Neuronal stem cell (in vitro differentiated cells): Measurements from ENCODE around the gene ST6GAL1.
"Not testable (repeated sequence)": the region's sequence is repeated elsewhere in the genome, so short reads cannot be mapped to it uniquely, and the experiment has no call there.

Experiments used
- DNase-seq: peaks from one replicate; pipeline ENCODE4 v3.0.0-alpha.2; 2013; ENCODE audit warnings: low spot score
- H2AFZ ChIP-seq: one replicate; pipeline ENCODE4 v1.6.1; 2013; ENCODE audit warnings: mild to moderate bottlenecking, low read length, inconsistent platforms
- H2AK5ac ChIP-seq: 2 replicates; pipeline ENCODE4 v1.6.1; 2013; ENCODE audit warnings: low read depth, mild to moderate bottlenecking, inconsistent platforms, low read length, moderate library complexity, mixed read lengths
- H2BK120ac ChIP-seq: 2 replicates; pipeline ENCODE4 v1.6.1; 2013; ENCODE audit warnings: low read depth, mild to moderate bottlenecking, inconsistent platforms, low read length, moderate library complexity, mixed read lengths
- H2BK12ac ChIP-seq: one replicate; pipeline ENCODE4 v1.6.1; 2013; ENCODE audit warnings: low read length, inconsistent platforms
- H2BK15ac ChIP-seq: 2 replicates; pipeline ENCODE4 v1.6.1; 2013; ENCODE audit warnings: mild to moderate bottlenecking, low read length, inconsistent platforms, mixed read lengths
- H2BK5ac ChIP-seq: one replicate; pipeline ENCODE4 v1.6.1; 2013; ENCODE audit warnings: inconsistent platforms, mild to moderate bottlenecking, low read length, moderate library complexity
- H3K14ac ChIP-seq: one replicate; pipeline ENCODE4 v1.6.1; 2013; ENCODE audit warnings: low read length, inconsistent platforms
- H3K18ac ChIP-seq: 2 replicates; pipeline ENCODE4 v1.6.1; 2013; ENCODE audit warnings: low read length, inconsistent platforms
- H3K23ac ChIP-seq: 2 replicates; pipeline ENCODE4 v1.6.1; 2013; ENCODE audit warnings: low read depth, mild to moderate bottlenecking, mixed read lengths, low read length, inconsistent platforms; ENCODE audit not compliant: poor library complexity
- H3K27ac ChIP-seq: replicated peaks from 3 replicates; pipeline ENCODE4 v1.5.1; 2013; ENCODE audit warnings: low read length, inconsistent platforms
- H3K27me3 ChIP-seq, 3 experiments: 2 replicates each; pipeline ENCODE4 v1.6.1; 2013; ENCODE audit warnings: low read length in 3 of 3, mild to moderate bottlenecking in 2 of 3, inconsistent platforms in 1 of 3, low read depth in 1 of 3, mixed read lengths in 1 of 3, moderate library complexity in 1 of 3; ENCODE audit not compliant: control insufficient read depth in 3 of 3, insufficient read depth in 3 of 3
- H3K36me3 ChIP-seq, 2 donors: replicated peaks in 1 of 2; 2 replicates each; pipeline ENCODE4 v1.6.1; 2013; ENCODE audit warnings: low read length in 2 of 2; ENCODE audit not compliant: control insufficient read depth in 2 of 2, insufficient read depth in 2 of 2
- H3K4ac ChIP-seq: 2 replicates; pipeline ENCODE4 v1.6.1; 2013; ENCODE audit warnings: inconsistent platforms, mild to moderate bottlenecking, low read length, moderate library complexity
- H3K4me1 ChIP-seq, 2 donors: 1 replicate in 1 of 2; 2 replicates in 1 of 2; pipeline ENCODE4 v1.6.1; 2013; ENCODE audit warnings: low read length in 2 of 2, low read depth in 1 of 2; ENCODE audit not compliant: control insufficient read depth in 2 of 2, insufficient read depth in 1 of 2
- H3K4me2 ChIP-seq: one replicate; pipeline ENCODE4 v1.6.1; 2013; ENCODE audit warnings: mild to moderate bottlenecking, low read length, inconsistent platforms; ENCODE audit not compliant: insufficient read depth, poor library complexity, severe bottlenecking
- H3K4me3 ChIP-seq, 2 donors: 2 replicates each; pipeline ENCODE4 v1.5.1; 2013; ENCODE audit warnings: low read length in 2 of 2, mild to moderate bottlenecking in 2 of 2, inconsistent platforms in 1 of 2, moderate library complexity in 1 of 2
- H3K79me1 ChIP-seq: one replicate; pipeline ENCODE4 v1.6.1; 2013; ENCODE audit warnings: low read depth, mild to moderate bottlenecking, inconsistent platforms, low read length, moderate library complexity
- H3K9ac ChIP-seq: one replicate; pipeline ENCODE4 v1.6.1; 2013; ENCODE audit warnings: mild to moderate bottlenecking, low read depth, low read length, inconsistent platforms; ENCODE audit not compliant: poor library complexity
- H3K9me3 ChIP-seq, 2 donors: replicated peaks in 1 of 2; 2 replicates each; pipeline versions ENCODE3 to v1.6.1; 2013; ENCODE audit warnings: low read length in 2 of 2, mild to moderate bottlenecking in 2 of 2, inconsistent platforms in 1 of 2, low read depth in 1 of 2, mixed read lengths in 1 of 2, moderate library complexity in 1 of 2; ENCODE audit not compliant: control insufficient read depth in 2 of 2, insufficient read depth in 1 of 2
- H4K8ac ChIP-seq: one replicate; pipeline ENCODE4 v1.6.1; 2013; ENCODE audit warnings: low read depth, mild to moderate bottlenecking, inconsistent platforms, low read length, moderate library complexity
- H4K91ac ChIP-seq: one replicate; pipeline ENCODE4 v1.6.1; 2013; ENCODE audit warnings: low read length, low read depth, mild to moderate bottlenecking, inconsistent platforms; ENCODE audit not compliant: poor library complexity
- WGBS, 2 donors: extraction: QIAGEN DNeasy Blood & Tissue Kit; methylation state at CpG; one replicate each; pipeline ENCODE4 v1.1.7; 2013; ENCODE audit warnings: missing lambda C conversion rate in 2 of 2, mixed read lengths in 1 of 2; ENCODE audit not compliant: insufficient read length in 2 of 2, insufficient replicate concordance in 1 of 2; ENCODE audit errors: extremely low coverage in 2 of 2; 5-methylcytosine and 5-hydroxymethylcytosine counted together

ST6GAL1 gene

DNA sequence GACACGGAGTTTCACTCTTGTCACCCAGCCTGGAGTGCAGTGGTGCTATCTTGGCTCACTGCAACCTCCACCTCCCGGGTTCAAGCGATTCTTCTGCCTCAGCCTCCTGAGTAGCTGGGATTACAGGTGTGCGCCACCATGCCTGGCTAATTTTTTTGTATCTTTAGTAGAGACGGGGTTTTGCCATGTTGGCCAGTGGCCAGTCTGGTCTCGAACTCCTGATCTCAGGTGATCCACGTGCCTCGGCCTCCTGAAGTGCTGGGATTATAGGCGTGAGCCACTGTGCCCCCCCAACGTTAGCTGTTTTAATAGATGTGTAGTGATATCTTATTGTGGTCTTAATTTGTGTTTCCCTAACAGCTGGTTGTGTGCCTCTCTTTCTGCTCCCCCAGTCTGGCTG lies 40.8 kb downstream of the ST6GAL1 start:
- not testable (repeated sequence) for DNase-seq, H3K4me3 ChIP-seq, H3K18ac ChIP-seq, H4K8ac ChIP-seq, H3K14ac ChIP-seq, H3K4ac ChIP-seq, H3K36me3 ChIP-seq, H4K91ac ChIP-seq, H2BK120ac ChIP-seq, H3K9ac ChIP-seq, H2BK15ac ChIP-seq, H3K79me1 ChIP-seq, H3K4me1 ChIP-seq, H2AFZ ChIP-seq, H3K23ac ChIP-seq, H2BK12ac ChIP-seq, H2AK5ac ChIP-seq, H3K27me3 ChIP-seq, H2BK5ac ChIP-seq, H3K27ac ChIP-seq, H3K4me2 ChIP-seq, H3K9me3 ChIP-seq
- WGBS, 2 donors = no CpG with 5 or more reads among the region's 10 CpGs

DNA sequence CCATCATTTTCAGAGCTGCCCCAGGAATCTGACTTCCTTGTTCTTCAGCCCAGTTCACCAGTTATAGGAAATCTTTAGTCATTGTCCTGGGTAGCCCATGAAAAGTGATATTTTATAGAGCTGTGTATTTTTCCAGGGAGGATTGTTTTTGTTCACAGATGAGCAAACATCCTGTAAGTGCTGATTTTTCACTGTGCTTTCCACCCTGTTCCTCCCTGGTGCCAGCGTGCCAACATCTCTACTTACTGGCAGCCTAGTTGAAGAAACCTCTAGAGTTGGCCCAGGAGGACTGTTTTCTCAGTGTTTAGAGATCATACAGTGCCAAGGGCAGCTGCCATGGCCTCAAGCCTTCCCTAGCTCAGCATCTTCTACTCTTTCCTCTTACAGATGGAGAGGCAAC lies 41.3 kb downstream of the ST6GAL1 start:
- Histone ChIP-seq H2AFZ (no peak overlapping the region), H4K8ac (no peak overlapping the region), H3K27me3 (no peaks in the 10 kb centered on the region), H3K4me1 (peaks cover 0 to 2% of the 10 kb centered on the region in 2 donors), H3K36me3 (peaks cover 0 to 8% of the 10 kb centered on the region in 2 donors), H2BK15ac (no peak overlapping the region), H3K18ac (no peak overlapping the region), H3K14ac (no peak overlapping the region), H3K4ac (no peak overlapping the region), H4K91ac (no peak overlapping the region), H3K9me3 (no peaks in the 10 kb centered on the region), H3K4me3 (no peak overlapping the region), H2BK120ac (no peak overlapping the region), H3K79me1 (no peaks in the 10 kb centered on the region), H3K27ac (no peak overlapping the region), H2BK12ac (no peak overlapping the region), H2AK5ac (no peak overlapping the region), H3K4me2 (no peak overlapping the region), H3K9ac (no peak overlapping the region), H2BK5ac (no peak overlapping the region), H3K23ac (no peak overlapping the region)
- DNase-seq = no peak
- no CpG with 5 or more reads among the region's 1 CpG for WGBS, 2 donors

DNA sequence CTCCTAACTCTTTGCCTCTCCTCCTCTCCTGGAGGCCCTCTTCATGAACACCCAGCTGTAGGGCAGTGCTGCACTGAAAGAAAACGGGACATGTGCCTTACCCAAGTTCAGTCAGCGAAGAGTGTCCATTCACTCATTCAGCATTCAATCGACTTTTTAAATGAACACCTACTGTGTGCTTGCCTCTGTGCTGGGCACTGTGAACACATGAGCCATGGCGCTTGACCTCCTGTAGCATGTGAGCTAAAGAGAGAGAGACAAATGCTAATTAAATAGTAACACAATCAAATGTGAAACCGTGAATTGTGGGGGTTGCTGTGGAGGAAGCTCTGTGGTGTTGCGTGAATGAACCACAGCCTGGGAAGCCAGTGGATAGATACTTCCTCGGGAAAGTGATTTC lies 43.4 kb downstream of the ST6GAL1 start:
- Histone ChIP-seq H2BK5ac (no peak overlapping the region), H2BK12ac (no peak overlapping the region), H3K23ac (no peak overlapping the region), H2BK120ac (no peak overlapping the region), H3K9me3 (no peaks in the 10 kb centered on the region), H2BK15ac (no peak overlapping the region), H3K4me1 (peaks cover 6 to 7% of the 10 kb centered on the region in 2 donors), H2AK5ac (no peak overlapping the region), H3K27ac (no peak overlapping the region), H2AFZ (no peak overlapping the region), H3K4me2 (no peak overlapping the region), H3K4ac (no peak overlapping the region), H3K27me3 (no peaks in the 10 kb centered on the region), H3K79me1 (no peaks in the 10 kb centered on the region), H3K14ac (no peak overlapping the region), H3K9ac (no peak overlapping the region), H3K18ac (no peak overlapping the region), H3K4me3 (no peak overlapping the region), H3K36me3 (peaks cover 0 to 6% of the 10 kb centered on the region in 2 donors), H4K91ac (no peak overlapping the region), H4K8ac (no peak overlapping the region)
- DNase-seq = no peak
- no CpG with 5 or more reads among the region's 7 CpGs for WGBS, 2 donors

DNA sequence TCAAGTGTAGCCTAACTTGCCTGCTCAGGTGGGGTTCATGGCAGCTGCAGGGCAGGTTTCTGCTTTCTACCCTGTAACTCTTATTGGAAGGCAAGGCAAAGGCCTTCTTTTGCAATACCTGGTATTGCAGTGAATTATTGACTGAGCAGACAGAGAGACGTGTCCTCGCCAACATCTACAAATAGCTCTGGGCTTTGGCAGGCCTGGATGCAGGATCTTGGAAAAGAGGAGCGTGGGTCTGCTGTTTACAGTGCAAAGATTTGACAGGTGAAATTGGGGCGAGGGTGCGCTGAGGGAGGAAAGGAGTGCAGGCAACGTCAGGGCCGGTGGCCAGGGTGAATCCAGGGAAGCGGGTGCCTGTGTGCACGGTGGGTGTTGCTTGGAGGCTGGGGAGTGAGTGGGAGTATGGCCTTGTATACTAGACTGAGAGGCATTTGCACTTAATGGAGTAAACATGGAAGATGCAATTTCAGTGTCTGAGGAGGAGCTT lies 44.5 kb downstream of the ST6GAL1 start:
- no peaks in the 10 kb centered on the region for H3K9me3 ChIP-seq
- no peak overlapping the region for H3K4ac ChIP-seq
- H2AK5ac ChIP-seq = no peak overlapping the region
- no peak overlapping the region for H2BK12ac ChIP-seq
- no peaks in the 10 kb centered on the region for H3K27me3 ChIP-seq
- H2BK15ac ChIP-seq = no peak overlapping the region
- DNase-seq = no peak
- peaks cover 6 to 7% of the 10 kb centered on the region in 2 donors for H3K4me1 ChIP-seq
- no peak overlapping the region for H3K18ac ChIP-seq
- no peak overlapping the region for H3K9ac ChIP-seq
- peaks cover 0 to 8% of the 10 kb centered on the region in 2 donors for H3K36me3 ChIP-seq
- H3K79me1 ChIP-seq = no peaks in the 10 kb centered on the region
- H3K23ac ChIP-seq = no peak overlapping the region
- no peak overlapping the region for H3K4me3 ChIP-seq
- H2BK5ac ChIP-seq = no peak overlapping the region
- no CpG with 5 or more reads among the region's 9 CpGs for WGBS, 2 donors
- no peak overlapping the region for H3K4me2 ChIP-seq
- no peak overlapping the region for H3K14ac ChIP-seq
- H2AFZ ChIP-seq = no peak overlapping the region
- H4K91ac ChIP-seq = no peak overlapping the region
- no peak overlapping the region for H4K8ac ChIP-seq
- H3K27ac ChIP-seq = no peak overlapping the region
- H2BK120ac ChIP-seq = no peak overlapping the region
